GM21515 (cell line): Measurements from ENCODE around the gene FAM20C.

ENCODE experiments used
- ATAC-seq: cut with Tn5 transposase; IDR thresholded peaks from one replicate; pipeline ENCODE4 v1.9.1; 2021; ENCODE audit not compliant: unreplicated experiment

The FAM20C gene

DNA sequence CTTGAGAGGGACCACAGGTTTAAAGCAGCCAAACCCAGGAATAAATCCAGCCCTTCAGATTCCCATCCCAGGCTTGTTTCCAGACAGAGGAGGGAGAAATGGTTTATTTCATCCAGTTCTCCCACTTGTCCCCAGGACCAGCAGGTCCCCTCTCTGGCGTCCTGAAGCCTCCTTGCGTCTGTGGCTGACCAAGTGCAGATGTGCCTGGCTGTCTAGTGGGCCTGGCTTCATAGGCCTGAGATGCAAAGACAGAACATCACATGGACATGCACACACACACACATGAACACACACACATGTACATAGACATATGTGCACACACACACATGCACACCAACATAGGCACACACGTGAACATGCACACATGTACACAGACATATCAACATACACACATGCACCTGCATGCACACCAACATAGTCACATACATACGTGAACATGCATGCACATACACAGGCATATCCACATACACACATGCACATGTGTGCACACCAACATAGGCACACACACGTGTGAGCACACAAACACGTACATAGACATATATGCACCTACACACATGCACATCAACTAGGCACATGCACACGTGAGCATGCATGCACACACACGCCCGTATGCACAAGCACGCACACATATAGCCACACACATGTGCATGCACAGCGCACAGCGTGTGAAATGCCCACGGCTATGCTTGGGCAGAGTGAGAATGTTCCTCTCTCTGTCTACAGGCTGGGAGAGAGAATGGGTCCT is 108.3 kb downstream of the FAM20C start:
- no peak for ATAC-seq

DNA sequence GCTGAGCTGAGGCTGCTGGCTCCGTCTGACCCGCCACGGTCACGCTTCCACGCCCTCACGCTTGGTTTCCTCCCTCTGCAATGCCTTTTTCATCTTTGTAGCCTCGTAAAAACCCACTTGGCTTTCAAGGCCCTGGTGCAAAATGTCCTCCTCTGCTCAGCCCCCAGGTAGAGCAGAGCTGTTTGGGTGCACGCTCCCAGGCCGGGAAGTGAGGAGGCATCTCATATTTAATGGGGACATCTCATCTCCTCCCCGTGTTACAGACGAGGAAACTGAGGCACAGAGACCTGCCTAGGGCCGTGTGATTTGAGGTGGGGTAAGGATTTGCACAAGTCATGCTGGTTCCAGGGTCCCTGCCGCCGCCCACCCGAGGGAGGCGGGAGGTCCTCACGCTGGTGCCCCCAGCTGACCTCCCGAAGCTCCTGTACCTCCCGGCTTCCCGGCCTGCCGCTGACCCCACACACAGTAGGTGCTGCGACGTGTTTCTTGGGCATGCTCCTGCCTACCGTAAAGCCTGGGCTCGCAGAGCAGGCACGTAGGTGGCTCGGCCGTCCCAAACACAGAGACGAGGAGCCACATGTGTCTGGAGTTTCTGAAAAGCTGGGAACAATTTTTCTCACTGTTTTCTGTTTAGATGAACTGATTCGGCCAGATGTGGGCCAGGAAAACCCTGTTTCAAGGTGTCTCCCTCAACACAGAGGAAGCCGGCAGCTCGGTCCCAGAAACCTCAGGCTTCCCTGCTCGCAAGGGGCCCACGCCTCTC is 109.1 kb downstream of the FAM20C start:
- no peak for ATAC-seq

DNA sequence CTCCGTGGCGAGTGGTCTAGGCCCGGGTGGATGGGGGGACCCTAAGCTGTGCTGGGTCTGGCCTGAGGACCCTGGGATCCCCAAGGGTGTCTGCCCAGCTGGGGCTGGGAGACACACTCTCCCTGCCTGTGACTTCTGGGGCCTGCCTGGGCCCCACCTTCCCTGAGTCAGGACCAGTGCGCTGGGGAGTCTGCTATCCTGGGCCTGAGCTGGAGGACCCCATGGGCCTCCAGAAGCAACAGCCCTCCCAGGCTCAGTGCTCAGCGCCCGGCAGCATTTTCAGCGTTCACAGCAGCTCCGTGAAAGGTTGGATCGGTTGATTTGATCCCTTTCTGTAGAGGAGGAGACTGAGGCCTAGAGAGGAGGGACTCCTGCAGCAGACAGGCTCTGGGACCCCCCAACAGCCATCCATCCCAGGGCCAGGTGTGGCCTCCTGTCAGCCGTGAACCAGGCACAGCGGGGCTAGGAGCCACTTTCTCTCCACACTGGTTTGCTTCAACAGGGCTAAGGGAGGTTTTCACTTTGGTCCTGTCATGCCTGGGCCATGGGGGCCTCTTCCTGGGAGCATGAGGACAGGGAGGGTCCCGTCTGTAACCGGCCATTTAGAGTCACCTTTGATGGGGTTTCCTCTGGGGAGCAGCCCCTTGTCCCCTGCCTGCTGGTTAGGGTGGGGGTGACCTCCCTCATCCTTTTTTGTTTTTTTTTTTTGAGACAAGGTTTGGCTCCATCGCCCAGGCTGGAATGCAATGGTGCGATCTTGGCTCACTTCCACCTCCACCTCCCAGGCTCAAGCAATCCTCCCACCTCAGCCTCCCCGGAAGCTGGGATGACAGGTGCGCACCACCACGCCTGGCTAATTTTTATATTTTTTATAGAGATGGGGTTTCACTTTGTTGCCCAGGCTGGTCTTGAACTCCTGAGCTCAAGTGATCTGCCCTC is 110.0 kb downstream of the FAM20C start:
- ATAC-seq: no peak

DNA sequence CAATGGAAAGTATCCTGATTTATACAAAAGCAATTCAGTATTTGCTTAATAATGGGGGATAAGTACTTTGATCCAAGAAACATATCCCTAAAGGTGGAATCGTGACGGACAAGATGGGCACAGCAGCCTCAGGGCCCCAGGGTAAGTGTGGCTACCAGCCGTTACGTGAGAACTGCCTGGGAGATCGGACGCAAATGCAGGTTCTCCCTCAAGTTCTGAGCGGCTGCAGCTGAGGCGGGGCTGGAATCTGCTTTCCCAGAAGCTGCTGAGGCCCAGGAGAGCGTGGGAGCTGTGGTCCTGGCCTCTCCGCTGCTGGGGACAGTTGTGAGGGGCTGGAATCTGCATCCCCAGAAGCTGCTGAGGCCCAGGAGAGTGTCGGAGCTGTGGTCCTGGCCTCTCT is 111.1 kb downstream of the FAM20C start:
- ATAC-seq: no peak

DNA sequence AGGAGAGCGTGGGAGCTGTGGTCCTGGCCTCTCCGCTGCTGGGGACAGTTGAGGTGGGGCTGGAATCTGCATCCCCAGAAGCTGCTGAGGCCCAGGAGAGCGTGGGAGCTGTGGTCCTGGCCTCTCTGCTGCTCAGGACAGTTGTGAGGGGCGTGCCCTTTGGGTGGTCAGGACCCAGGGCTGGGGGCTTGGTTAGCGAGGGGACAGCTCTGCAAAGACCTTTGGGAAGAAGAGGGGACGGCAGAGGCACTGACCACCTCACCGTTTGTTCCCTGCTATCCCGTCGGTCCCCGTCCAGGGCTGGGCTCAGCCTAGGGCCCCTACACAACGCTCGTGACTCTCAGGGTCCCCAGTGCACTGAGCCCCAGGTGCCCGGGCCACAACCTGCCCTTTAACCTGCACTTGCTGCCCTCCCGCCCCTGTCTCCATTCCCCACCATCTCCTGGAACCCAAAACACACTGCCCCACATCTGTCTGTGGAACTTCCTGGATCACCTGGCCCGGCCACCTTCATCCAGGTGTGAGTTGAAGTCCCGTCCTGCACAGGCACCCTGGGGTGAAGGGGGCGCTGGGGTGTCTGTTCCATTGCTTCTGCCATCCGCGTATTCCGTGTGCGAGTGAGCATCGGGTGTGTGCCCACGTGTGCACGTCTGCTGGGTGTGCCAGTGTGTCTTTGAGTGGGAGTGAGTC is 111.7 kb downstream of the FAM20C start:
- ATAC-seq: no peak

DNA sequence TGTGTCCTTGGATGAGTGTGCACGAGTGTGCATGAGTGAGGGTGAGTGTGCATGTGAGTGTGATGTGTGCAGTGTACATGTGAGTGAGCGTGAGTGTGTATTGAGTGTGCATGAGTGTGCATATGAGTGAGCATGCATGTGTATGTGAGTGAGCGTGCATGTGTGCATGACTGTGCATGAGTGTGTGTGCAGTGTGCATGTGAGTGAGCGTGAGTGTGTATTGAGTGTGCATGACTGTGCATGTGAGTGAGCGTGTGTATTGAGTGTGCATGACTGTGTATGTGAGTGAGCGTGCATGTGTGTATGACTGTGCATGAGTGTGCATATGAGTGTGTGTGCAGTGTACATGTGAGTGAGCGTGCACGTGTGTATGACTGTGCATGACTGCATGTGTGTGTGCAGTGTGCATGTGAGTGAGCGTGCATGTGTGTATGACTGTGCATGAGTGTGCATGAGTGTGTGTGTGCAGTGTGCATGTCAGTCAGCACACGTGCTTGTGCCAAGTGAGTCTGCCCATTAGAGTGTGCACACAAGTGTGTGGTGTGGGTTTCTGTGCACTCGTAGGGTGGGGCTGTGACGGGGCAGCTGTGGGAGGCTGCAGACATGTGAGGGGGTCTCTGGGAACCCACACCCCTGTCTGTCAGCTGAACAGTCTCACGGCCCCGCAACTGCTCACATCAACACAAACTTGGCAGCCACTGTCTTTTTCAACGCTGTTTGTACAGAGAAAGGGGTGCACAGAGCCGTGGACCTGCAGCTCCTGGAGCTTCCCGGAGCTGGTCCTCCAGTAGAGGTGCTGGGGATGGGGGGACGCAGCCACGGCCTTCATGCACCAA is 112.4 kb downstream of the FAM20C start:
- ATAC-seq: no peak

DNA sequence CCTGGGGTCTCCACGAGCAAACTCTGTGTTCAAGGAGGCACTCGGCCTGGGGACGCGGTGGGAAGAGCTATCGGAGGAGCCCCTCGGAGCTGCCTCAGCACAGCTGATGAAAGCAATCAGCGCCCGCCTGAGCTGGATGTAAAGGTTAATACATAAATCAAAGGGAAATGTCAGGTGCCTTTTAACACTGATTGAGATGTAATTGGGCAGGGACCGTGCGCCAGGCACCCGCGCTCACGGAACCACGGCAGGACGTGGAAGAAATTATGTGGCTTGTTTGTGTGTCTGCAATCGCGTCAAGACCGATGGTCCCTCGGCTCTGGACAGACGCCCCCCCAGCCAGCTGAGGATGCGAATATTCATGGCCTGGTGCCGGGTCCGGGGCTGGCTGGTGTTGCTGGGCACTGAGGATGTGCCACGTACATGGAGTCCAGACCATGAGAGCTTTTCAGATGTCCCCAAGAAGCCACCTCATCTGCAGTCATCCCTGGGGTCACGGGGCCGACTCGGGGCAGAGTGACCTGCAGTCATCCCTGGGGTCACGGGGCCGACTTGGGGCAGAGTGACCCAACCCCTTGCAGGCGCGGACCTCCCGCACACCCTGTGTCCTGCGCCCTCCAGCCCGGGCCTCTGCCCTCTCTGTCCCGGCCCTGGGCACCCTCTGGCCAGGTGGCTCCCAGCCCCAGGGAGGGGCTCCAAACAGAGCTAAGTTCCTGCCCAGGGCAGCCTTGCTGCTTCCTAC is 113.2 kb downstream of the FAM20C start:
- no peak for ATAC-seq

DNA sequence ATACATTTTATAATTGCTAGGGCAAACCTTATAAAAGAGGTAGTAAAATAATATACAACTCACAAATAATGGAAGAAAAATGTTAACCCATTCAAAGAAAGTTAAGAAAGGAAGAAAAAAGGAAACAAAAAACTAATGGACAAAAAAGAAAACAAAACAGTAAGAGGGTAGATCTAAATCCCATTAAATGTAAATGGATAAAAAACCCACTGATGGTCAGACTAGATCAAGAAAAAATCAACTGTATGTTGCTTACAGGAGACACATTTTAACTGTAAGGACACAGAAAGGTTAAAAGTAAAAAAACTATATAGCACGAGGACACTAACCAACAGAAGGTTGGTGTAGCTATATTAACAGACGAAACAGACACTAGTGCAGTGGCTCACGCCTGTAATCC is 115.6 kb downstream of the FAM20C start:
- ATAC-seq: no peak

DNA sequence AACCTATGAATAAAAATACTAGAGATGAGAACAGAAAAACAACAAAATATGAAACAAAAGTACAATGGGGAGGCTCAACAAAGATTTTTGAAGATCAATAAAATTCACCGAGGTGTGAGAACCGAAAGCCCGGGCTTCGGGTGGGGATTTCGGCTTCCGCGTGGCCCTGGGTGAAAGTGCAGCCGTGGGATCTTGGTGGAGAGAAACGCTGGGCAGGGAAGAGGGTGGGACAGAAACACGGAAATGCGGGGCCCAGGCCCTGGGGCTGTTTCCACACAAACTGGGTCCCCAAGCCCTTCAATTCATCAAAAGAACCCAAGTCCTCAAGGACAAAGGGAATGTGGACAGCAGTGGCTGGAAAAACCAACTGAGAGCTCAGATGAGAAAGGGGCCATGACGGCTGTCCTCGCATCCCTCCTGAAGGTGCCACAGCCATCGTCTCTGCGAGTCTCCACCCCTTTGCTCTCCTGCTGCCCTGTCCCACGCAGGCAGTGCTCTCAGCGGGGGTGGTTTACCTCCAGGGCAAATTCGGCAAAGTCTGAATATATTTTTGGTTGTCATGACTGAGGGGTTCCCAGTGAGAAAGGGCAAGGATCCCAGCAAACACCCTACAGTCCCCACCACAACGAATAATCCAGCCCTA is 117.3 kb downstream of the FAM20C start:
- no peak for ATAC-seq
